ENCODE measurements around the gene PPWD1.

The PPWD1 gene

GRCh38 chr5:65624025-65624570 is 61.0 kb downstream of the PPWD1 start, which contains the start of gene TRIM23:
Gene TRIM23 (minus strand): TSS chr5:65624333. CDS start chr5:65624274, 59 bp downstream.
- peak; percentile 86 to 90 for DNase-seq

GRCh38 chr5:65624571-65625555 is 61.8 kb downstream of the PPWD1 start, which contains the start of the genes SHLD3 and TRAPPC13:
Gene SHLD3 (plus strand): TSS chr5:65625027. CDS start chr5:65629588, 4,561 bp downstream.
Gene TRAPPC13 (plus strand): TSS chr5:65625027. CDS start chr5:65625061, 34 bp downstream.
- DNase-seq, result peak; percentile 75 to 79

GRCh38 chr5:65625743-65626142 is 62.6 kb downstream of the PPWD1 start:
- no peak for DNase-seq

GRCh38 chr5:65630981-65631380 is 67.9 kb downstream of the PPWD1 start:
- no peak for DNase-seq
